HG03354 (cell line): ENCODE measurements around the gene PDE4D.

Experiments used
- ATAC-seq: cut with Tn5 transposase; IDR thresholded peaks from one replicate; pipeline ENCODE4 v1.9.1; 2021; ENCODE audit warnings: mild to moderate bottlenecking; ENCODE audit not compliant: unreplicated experiment, poor library complexity, severe bottlenecking

The PDE4D gene

GRCh38 chr5:59362438-59362837 is 531.1 kb downstream of the PDE4D start:
- ATAC-seq, result no peak

GRCh38 chr5:59361454-59361853 is 532.1 kb downstream of the PDE4D start:
- ATAC-seq, result no peak

- no peak for ATAC-seq
Measured at GRCh38 chr5:59360130-59360555, 533.4 kb downstream of the PDE4D start.

GRCh38 chr5:59358005-59358861 is 535.3 kb downstream of the PDE4D start:
- ATAC-seq, result no peak

GRCh38 chr5:59357381-59357977 is 536.0 kb downstream of the PDE4D start:
- no peak for ATAC-seq

- no peak for ATAC-seq
Measured at GRCh38 chr5:59356813-59357380, 536.6 kb downstream of the PDE4D start.

GRCh38 chr5:59354811-59355210 is 538.7 kb downstream of the PDE4D start:
- ATAC-seq, result no peak

- ATAC-seq, result no peak
Measured at GRCh38 chr5:59354274-59354673, 539.3 kb downstream of the PDE4D start.

GRCh38 chr5:59351076-59351794 is 542.3 kb downstream of the PDE4D start:
- ATAC-seq, result no peak

- ATAC-seq, result no peak
Measured at GRCh38 chr5:59348189-59348588, 545.3 kb downstream of the PDE4D start.

- ATAC-seq, result no peak
Measured at GRCh38 chr5:59346982-59347381, 546.5 kb downstream of the PDE4D start.

- ATAC-seq, result no peak
Measured at GRCh38 chr5:59346514-59346913, 547.0 kb downstream of the PDE4D start.

GRCh38 chr5:59342181-59342580 is 551.3 kb downstream of the PDE4D start:
- ATAC-seq, result no peak

- no peak for ATAC-seq
Measured at GRCh38 chr5:59341760-59342159, 551.8 kb downstream of the PDE4D start.

GRCh38 chr5:59341155-59341554 is 552.4 kb downstream of the PDE4D start:
- ATAC-seq, result no peak

GRCh38 chr5:59340637-59341036 is 552.9 kb downstream of the PDE4D start:
- no peak for ATAC-seq

GRCh38 chr5:59337240-59337639 is 556.3 kb downstream of the PDE4D start:
- ATAC-seq, result no peak

- ATAC-seq, result no peak
Measured at GRCh38 chr5:59335544-59335943, 558.0 kb downstream of the PDE4D start.

GRCh38 chr5:59333416-59333815 is 560.1 kb downstream of the PDE4D start:
- ATAC-seq, result no peak

GRCh38 chr5:59332236-59332973 is 561.1 kb downstream of the PDE4D start:
- no peak for ATAC-seq
